ENCODE data around the gene FGF16. TPM values are rescaled to one million over a fixed set of nuclear protein-coding genes. Genes with fewer than 3 reads are reported as not detected.

The FGF16 gene
- total RNA-seq, 1 experiment from 2014 or later: not detected

GRCh38 chrX:77428551-77428950 lies 18.6 kb upstream of the FGF16 start:
- no peak overlapping the region for H2AFZ ChIP-seq
- no peak overlapping the region for H3K4me3 ChIP-seq
- H3K36me3 ChIP-seq (ENCODE audit: low read depth): no peaks in the 10 kb centered on the region
- intact Hi-C loops (cut with micrococcal nuclease; ENCODE audit: unreplicated experiment): no loop called here
- H3K27me3 ChIP-seq (ENCODE audit: insufficient read depth, low read depth): no peaks in the 10 kb centered on the region
- H3K4me2 ChIP-seq: no peak overlapping the region
- no peaks in the 10 kb centered on the region for H3F3A ChIP-seq (ENCODE audit: insufficient read depth, low read depth)
- CTCF ChIA-PET: no interaction called here
- no peaks in the 10 kb centered on the region for H3K9me3 ChIP-seq (ENCODE audit: insufficient read depth, low read depth)
- no peaks in the 10 kb centered on the region for H3K79me2 ChIP-seq (ENCODE audit: low read depth)
- H3K27ac ChIP-seq: no peak overlapping the region
- no peaks in the 10 kb centered on the region for H4K20me1 ChIP-seq (ENCODE audit: insufficient read depth)
- POLR2A ChIA-PET (ENCODE audit: unreplicated experiment): no interaction called here
- no peaks in the 10 kb centered on the region for H3K9me2 ChIP-seq (ENCODE audit: insufficient read depth)
- no peak for TF ChIP-seq EZH2 (IDR thresholded peaks at IDR 0.05; ENCODE audit: low read depth)
- TF ChIP-seq, protein P1, sequence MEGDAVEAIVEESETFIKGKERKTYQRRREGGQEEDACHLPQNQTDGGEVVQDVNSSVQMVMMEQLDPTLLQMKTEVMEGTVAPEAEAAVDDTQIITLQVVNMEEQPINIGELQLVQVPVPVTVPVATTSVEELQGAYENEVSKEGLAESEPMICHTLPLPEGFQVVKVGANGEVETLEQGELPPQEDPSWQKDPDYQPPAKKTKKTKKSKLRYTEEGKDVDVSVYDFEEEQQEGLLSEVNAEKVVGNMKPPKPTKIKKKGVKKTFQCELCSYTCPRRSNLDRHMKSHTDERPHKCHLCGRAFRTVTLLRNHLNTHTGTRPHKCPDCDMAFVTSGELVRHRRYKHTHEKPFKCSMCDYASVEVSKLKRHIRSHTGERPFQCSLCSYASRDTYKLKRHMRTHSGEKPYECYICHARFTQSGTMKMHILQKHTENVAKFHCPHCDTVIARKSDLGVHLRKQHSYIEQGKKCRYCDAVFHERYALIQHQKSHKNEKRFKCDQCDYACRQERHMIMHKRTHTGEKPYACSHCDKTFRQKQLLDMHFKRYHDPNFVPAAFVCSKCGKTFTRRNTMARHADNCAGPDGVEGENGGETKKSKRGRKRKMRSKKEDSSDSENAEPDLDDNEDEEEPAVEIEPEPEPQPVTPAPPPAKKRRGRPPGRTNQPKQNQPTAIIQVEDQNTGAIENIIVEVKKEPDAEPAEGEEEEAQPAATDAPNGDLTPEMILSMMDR (conservative IDR thresholded peaks at IDR 0.05): no peak
- BruUV-seq (replicated peaks): no TSS peak
- no peak for DNase-seq
- H3K4me1 ChIP-seq (replicated peaks; ENCODE audit: insufficient read depth): no peaks in the 10 kb centered on the region; the same call in 1 of the 2 replicates

- no peak overlapping the region for H3K4me2 ChIP-seq
- no peaks in the 10 kb centered on the region for H3K79me2 ChIP-seq (ENCODE audit: low read depth)
- no peaks in the 10 kb centered on the region; the same call in 1 of the 2 replicates for H3F3A ChIP-seq (ENCODE audit: insufficient read depth, low read depth)
- H3K27me3 ChIP-seq (ENCODE audit: insufficient read depth, low read depth): no peaks in the 10 kb centered on the region
- POLR2A ChIA-PET (ENCODE audit: unreplicated experiment): no interaction called here
- no TSS peak for BruUV-seq (replicated peaks)
- no peaks in the 10 kb centered on the region for H4K20me1 ChIP-seq (ENCODE audit: insufficient read depth)
- no peaks in the 10 kb centered on the region for H3K9me3 ChIP-seq (ENCODE audit: insufficient read depth, low read depth)
- H3K9me2 ChIP-seq (ENCODE audit: insufficient read depth): no peaks in the 10 kb centered on the region
- no peak overlapping the region for H2AFZ ChIP-seq
- H3K27ac ChIP-seq: no peak overlapping the region
- no peak overlapping the region for H3K4me3 ChIP-seq
- TF ChIP-seq EZH2 (IDR thresholded peaks at IDR 0.05; ENCODE audit: low read depth): no peak
- TF ChIP-seq, protein P1 (conservative IDR thresholded peaks at IDR 0.05): no peak
- no peak for DNase-seq
- peaks cover 3% of the 10 kb centered on the region for H3K4me1 ChIP-seq (replicated peaks; ENCODE audit: insufficient read depth)
- no peaks in the 10 kb centered on the region for H3K36me3 ChIP-seq (ENCODE audit: low read depth)
- CTCF ChIA-PET: no interaction called here
- intact Hi-C loops (cut with micrococcal nuclease; ENCODE audit: unreplicated experiment): no loop called here
These were observed 16.0 kb upstream of the FGF16 start for GRCh38 chrX:77431227-77431626.

GRCh38 chrX:77433001-77433400 lies 14.2 kb upstream of the FGF16 start:
- intact Hi-C loops (cut with micrococcal nuclease; ENCODE audit: unreplicated experiment): no loop called here
- CTCF ChIA-PET: interaction anchor here (0.7 kb wide), 1 partner anchor 456 kb away, joined by 3 read pairs; no protein-coding TSS in a partner anchor
- H3K9me2 ChIP-seq (ENCODE audit: insufficient read depth): no peaks in the 10 kb centered on the region
- H4K20me1 ChIP-seq (ENCODE audit: insufficient read depth): no peaks in the 10 kb centered on the region
- H3K27me3 ChIP-seq (ENCODE audit: insufficient read depth, low read depth): no peaks in the 10 kb centered on the region
- H3K79me2 ChIP-seq (ENCODE audit: low read depth): no peaks in the 10 kb centered on the region
- H3K4me3 ChIP-seq: no peak overlapping the region
- BruUV-seq (replicated peaks): no TSS peak
- no peak overlapping the region for H3K4me2 ChIP-seq
- no peaks in the 10 kb centered on the region for H3K9me3 ChIP-seq (ENCODE audit: insufficient read depth, low read depth)
- TF ChIP-seq, protein P1 (conservative IDR thresholded peaks at IDR 0.05): no peak
- no peak for TF ChIP-seq EZH2 (IDR thresholded peaks at IDR 0.05; ENCODE audit: low read depth)
- no peaks in the 10 kb centered on the region for H3K36me3 ChIP-seq (ENCODE audit: low read depth)
- H3K27ac ChIP-seq: no peak overlapping the region
- DNase-seq: no peak
- no peak overlapping the region for H2AFZ ChIP-seq
- H3F3A ChIP-seq (ENCODE audit: insufficient read depth, low read depth): no peaks in the 10 kb centered on the region; the same call in 1 of the 2 replicates
- peaks cover 7% of the 10 kb centered on the region; the same call in 1 of the 2 replicates for H3K4me1 ChIP-seq (replicated peaks; ENCODE audit: insufficient read depth)
- POLR2A ChIA-PET (ENCODE audit: unreplicated experiment): no interaction called here

Data from PC-9 (cell line).